Lower leg skin (tissue), 4 donors: Measurements from ENCODE around the gene IL1RAPL1. TPM values are rescaled to one million over a fixed set of nuclear protein-coding genes. Genes with fewer than 3 reads are reported as not detected.

Source experiments
- DNase-seq, 2 donors: peaks; one replicate each; pipeline ENCODE4 v3.0.0-alpha.2; 2019; ENCODE audit warnings: low spot score in 2 of 2
- H3K4me3 ChIP-seq: fragments of 200-600 bp; sonication (generic); 2 replicates; pipeline ENCODE4 v1.5.1; 2017; ENCODE audit warnings: mild to moderate bottlenecking, low read depth; ENCODE audit not compliant: poor library complexity, severe bottlenecking
- POLR2A ChIP-seq, 2 donors: fragments of 450-650 bp; IDR thresholded peaks; one replicate each; pipeline ENCODE4 v1.6.1; 2016 to 2017; ENCODE audit warnings: antibody characterized with exemption in 2 of 2, mild to moderate bottlenecking in 1 of 2, moderate library complexity in 1 of 2
- WGBS, 2 donors: methylation state at CpG; one replicate each; pipeline ENCODE4 v1.1.5; 2018; 5-methylcytosine and 5-hydroxymethylcytosine counted together
- intact Hi-C: fragments of 100-400 bp; cut with DNase I; formaldehyde crosslinking; loops from one replicate; pipeline ENCODE4 v1.15.0; 2023; ENCODE audit warnings: low total_unique reads
- total RNA-seq, 4 donors: library from RNA; depleted of rRNA; stranded (reverse); fragments of >200 nt; gene quantifications; one replicate each; pipeline ENCODE4 v1.1.0, GENCODE V29; 2016
- TF ChIP-seq, protein P1 (sequence below), 3 donors: fragments of 450-650 bp; IDR thresholded peaks; one replicate each; pipeline ENCODE4 v1.5.1; 2016; ENCODE audit warnings: antibody characterized with exemption in 3 of 3, mild to moderate bottlenecking in 3 of 3, moderate library complexity in 2 of 3

IL1RAPL1 gene
- total RNA-seq, 4 donors from 2014 or later = 0.07 to 1.8 (median 0.10) TPM; not detected in 1

- no peak for TF ChIP-seq POLR2A (IDR thresholded peaks at IDR 0.05)
- TF ChIP-seq, protein P1, sequence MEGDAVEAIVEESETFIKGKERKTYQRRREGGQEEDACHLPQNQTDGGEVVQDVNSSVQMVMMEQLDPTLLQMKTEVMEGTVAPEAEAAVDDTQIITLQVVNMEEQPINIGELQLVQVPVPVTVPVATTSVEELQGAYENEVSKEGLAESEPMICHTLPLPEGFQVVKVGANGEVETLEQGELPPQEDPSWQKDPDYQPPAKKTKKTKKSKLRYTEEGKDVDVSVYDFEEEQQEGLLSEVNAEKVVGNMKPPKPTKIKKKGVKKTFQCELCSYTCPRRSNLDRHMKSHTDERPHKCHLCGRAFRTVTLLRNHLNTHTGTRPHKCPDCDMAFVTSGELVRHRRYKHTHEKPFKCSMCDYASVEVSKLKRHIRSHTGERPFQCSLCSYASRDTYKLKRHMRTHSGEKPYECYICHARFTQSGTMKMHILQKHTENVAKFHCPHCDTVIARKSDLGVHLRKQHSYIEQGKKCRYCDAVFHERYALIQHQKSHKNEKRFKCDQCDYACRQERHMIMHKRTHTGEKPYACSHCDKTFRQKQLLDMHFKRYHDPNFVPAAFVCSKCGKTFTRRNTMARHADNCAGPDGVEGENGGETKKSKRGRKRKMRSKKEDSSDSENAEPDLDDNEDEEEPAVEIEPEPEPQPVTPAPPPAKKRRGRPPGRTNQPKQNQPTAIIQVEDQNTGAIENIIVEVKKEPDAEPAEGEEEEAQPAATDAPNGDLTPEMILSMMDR (IDR thresholded peaks at IDR 0.05) = no peak
- no peak overlapping the region for H3K4me3 ChIP-seq
- 56 to 75% methylated on average over 2 of the region's 2 CpGs for WGBS, 2 donors
- intact Hi-C loops = no loop called here
- no peak for DNase-seq
Observed at GRCh38 chrX:29431895-29432294, 844.6 kb downstream of the IL1RAPL1 start.

DNA sequence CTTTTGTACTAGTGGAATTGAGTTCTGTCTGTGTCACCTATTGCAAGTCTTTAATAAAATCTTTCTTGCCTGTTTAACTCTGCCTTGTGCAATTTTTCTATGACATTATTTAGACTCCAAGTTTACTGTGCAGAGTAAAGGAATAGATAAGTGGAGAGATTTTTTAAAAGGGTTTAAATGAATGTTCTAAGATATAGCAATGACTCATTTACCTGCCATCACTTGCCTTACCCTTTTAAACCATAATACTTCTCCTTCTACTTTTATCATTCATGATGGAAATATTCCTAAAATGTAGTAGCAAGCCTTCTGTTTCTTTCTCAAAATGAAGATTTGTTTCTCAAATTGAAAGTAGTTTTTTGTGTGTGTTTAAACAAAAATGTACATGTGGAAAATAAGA, 845.3 kb downstream of the IL1RAPL1 start:
- no peak overlapping the region for H3K4me3 ChIP-seq
- intact Hi-C loops = no loop called here
- no peak for DNase-seq
- TF ChIP-seq, protein P1 (IDR thresholded peaks at IDR 0.05) = no peak
- TF ChIP-seq POLR2A (IDR thresholded peaks at IDR 0.05) = no peak

- TF ChIP-seq POLR2A (IDR thresholded peaks at IDR 0.05) = no peak
- TF ChIP-seq, protein P1 (IDR thresholded peaks at IDR 0.05) = no peak
- no peak for DNase-seq
- WGBS, 2 donors = 80 to 96% methylated on average over 3 of the region's 3 CpGs
- H3K4me3 ChIP-seq = no peak overlapping the region
- intact Hi-C loops = loop anchor here (1.0 kb wide), 1 partner anchor 12 kb away; no protein-coding TSS in a partner anchor
Observed at GRCh38 chrX:29434939-29435338, 847.7 kb downstream of the IL1RAPL1 start.

GRCh38 chrX:29435396-29435795, 848.1 kb downstream of the IL1RAPL1 start:
- TF ChIP-seq POLR2A (IDR thresholded peaks at IDR 0.05) = no peak
- TF ChIP-seq, protein P1 (IDR thresholded peaks at IDR 0.05) = no peak
- no peak overlapping the region for H3K4me3 ChIP-seq
- intact Hi-C loops = loop anchor here (1.0 kb wide), 1 partner anchor 12 kb away; no protein-coding TSS in a partner anchor
- 65 to 78% methylated on average over 4 of the region's 4 CpGs for WGBS, 2 donors
- no peak for DNase-seq

DNA sequence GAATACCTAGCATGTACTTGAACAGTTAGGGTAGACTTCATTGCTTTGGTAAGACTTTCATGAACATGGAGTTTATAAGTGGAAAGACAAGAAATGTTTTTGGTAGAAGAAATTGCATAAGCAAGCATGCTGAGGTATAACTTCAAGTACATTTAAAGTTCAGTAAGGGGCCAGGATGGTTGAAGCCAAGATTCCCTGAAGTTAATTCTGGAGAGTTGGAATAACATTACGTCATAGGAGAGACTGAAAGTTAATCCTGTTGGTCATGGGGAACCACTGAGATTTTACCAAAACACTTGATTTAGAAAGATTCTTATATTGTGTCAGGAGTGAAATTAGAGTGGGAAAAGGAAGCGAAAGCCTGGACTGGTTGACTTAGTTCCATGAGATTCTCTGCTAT, 860.6 kb downstream of the IL1RAPL1 start:
- intact Hi-C loops = loop anchor here (1.0 kb wide), 1 partner anchor 13 kb away; no protein-coding TSS in a partner anchor
- no peak for DNase-seq
- no peak overlapping the region for H3K4me3 ChIP-seq
- TF ChIP-seq POLR2A (IDR thresholded peaks at IDR 0.05) = no peak
- TF ChIP-seq, protein P1 (IDR thresholded peaks at IDR 0.05) = no peak
- WGBS, 2 donors = 71 to 93% methylated on average over 2 of the region's 2 CpGs

GRCh38 chrX:29453333-29453732, 866.1 kb downstream of the IL1RAPL1 start:
- intact Hi-C loops = no loop called here
- WGBS, 2 donors = 56 to 82% methylated on average over 5 of the region's 5 CpGs
- no peak overlapping the region for H3K4me3 ChIP-seq
- no peak for DNase-seq
- TF ChIP-seq, protein P1 (IDR thresholded peaks at IDR 0.05) = no peak
- no peak for TF ChIP-seq POLR2A (IDR thresholded peaks at IDR 0.05)
